ENCODE data around the gene CBX4. TPM values are rescaled to one million over a fixed set of nuclear protein-coding genes. Genes with fewer than 3 reads are reported as not detected.
A peak's percentile ranks its signal among the peaks of the same experiment; 100 is the strongest.

CBX4 gene
- total and polyA plus RNA-seq, 2 of the 4 experiments (the other 2 are of a cell fraction): 3.2 to 9.4 TPM

- intact Hi-C loops (cut with micrococcal nuclease) (no loop called here), dilution Hi-C loops (cut with HindIII; ENCODE audit: low sequenced_read_pairs, unreplicated experiment) (no loop called here), in situ Hi-C loops (cut with MboI; ENCODE audit: low sequenced_read_pairs) (loop anchor here (5.0 kb wide), 1 partner anchor 50 kb away; no protein-coding TSS in a partner anchor)
- DNase-seq: peak; percentile 33
- Histone ChIP-seq H3K36me3 (ENCODE audit: control insufficient read depth, insufficient read depth, low read length) (no peaks in the 10 kb centered on the region), H3K23ac (ENCODE audit: low read depth, low read length) (no peak overlapping the region), H3K9ac (ENCODE audit: low read depth, low read length) (no peak overlapping the region), H3K14ac (replicated peaks; ENCODE audit: low read depth, low read length) (no peak overlapping the region), H4K20me1 (ENCODE audit: insufficient read depth, low read length) (no peaks in the 10 kb centered on the region), H4K5ac (ENCODE audit: low read depth, low read length) (no peak overlapping the region), H2BK120ac (ENCODE audit: low read depth, low read length) (no peak overlapping the region), H2BK20ac (ENCODE audit: low read depth, low read length) (no peak overlapping the region), H2AK9ac (replicated peaks; ENCODE audit: low read depth, low read length, poor library complexity) (no peak overlapping the region), H3K56ac (ENCODE audit: extremely low read depth, insufficient read depth, low read length) (no peak overlapping the region), H3K4me2 (ENCODE audit: low read depth, low read length) (no peak overlapping the region), H2BK15ac (ENCODE audit: low read depth, low read length) (no peak overlapping the region), H3K27ac (ENCODE audit: insufficient read depth, low read length) (no peak overlapping the region), H3K9me1 (ENCODE audit: insufficient read depth, low read length) (no peaks in the 10 kb centered on the region), H4K91ac (ENCODE audit: insufficient read depth, low read depth, low read length) (no peak overlapping the region), H3K18ac (ENCODE audit: low read depth, low read length) (no peak overlapping the region), H3K4me3 (ENCODE audit: insufficient read depth, low read depth, low read length) (no peak overlapping the region), H3K79me1 (ENCODE audit: low read depth in 1 of 2, low read length in 2 of 2) (no peaks in the 10 kb centered on the region), H3K4me1 (ENCODE audit: control insufficient read depth, insufficient read depth, low read length) (no peaks in the 10 kb centered on the region), H3K4ac (ENCODE audit: low read depth, low read length) (no peak overlapping the region), H2BK5ac (ENCODE audit: low read depth, low read length, poor library complexity, severe bottlenecking) (no peak overlapping the region), H3K27me3 (ENCODE audit: control insufficient read depth, insufficient read depth, low read length) (peaks cover 40% of the 10 kb centered on the region), H2AK5ac (ENCODE audit: low read depth, low read length) (no peak overlapping the region), H4K8ac (ENCODE audit: low read depth in 2 of 2, low read length in 2 of 2) (no peak overlapping the region), H2AFZ (replicated peaks; ENCODE audit: low read length, poor library complexity) (no peak overlapping the region), H3K9me3 (ENCODE audit: control insufficient read depth, insufficient read depth, low read length) (no peaks in the 10 kb centered on the region)
- ATAC-seq (ENCODE audit: low read depth): no peak
- TF ChIP-seq NFE2L2 (IDR thresholded peaks at IDR 0.05; ENCODE audit: low read depth, low read length) (no peak), RCOR1 (IDR thresholded peaks at IDR 0.05; ENCODE audit: insufficient replicate concordance, low read length) (no peak), BHLHE40 (IDR thresholded peaks at IDR 0.05; ENCODE audit: low read depth, low read length) (no peak), FOS (IDR thresholded peaks at IDR 0.05; ENCODE audit: low read depth, low read length) (no peak), RFX5 (IDR thresholded peaks at IDR 0.05; ENCODE audit: low read depth, low read length) (no peak), MAFK (IDR thresholded peaks at IDR 0.05; ENCODE audit: low read depth, low read length) (no peak), MXI1 (IDR thresholded peaks at IDR 0.05; ENCODE audit: borderline replicate concordance, low read depth, low read length) (no peak), POLR2A (IDR thresholded peaks at IDR 0.05; ENCODE audit: low read depth, low read length) (no peak), RAD21 (IDR thresholded peaks at IDR 0.05; ENCODE audit: low read length) (no peak), CHD1 (IDR thresholded peaks at IDR 0.05; ENCODE audit: low read depth, low read length) (no peak), SMC3 (IDR thresholded peaks at IDR 0.05; ENCODE audit: low read depth, low read length) (no peak), USF2 (IDR thresholded peaks at IDR 0.05; ENCODE audit: low read depth, low read length) (no peak), MAZ (IDR thresholded peaks at IDR 0.05; ENCODE audit: borderline replicate concordance, low read depth, low read length) (no peak)
- TF ChIP-seq, protein P1, sequence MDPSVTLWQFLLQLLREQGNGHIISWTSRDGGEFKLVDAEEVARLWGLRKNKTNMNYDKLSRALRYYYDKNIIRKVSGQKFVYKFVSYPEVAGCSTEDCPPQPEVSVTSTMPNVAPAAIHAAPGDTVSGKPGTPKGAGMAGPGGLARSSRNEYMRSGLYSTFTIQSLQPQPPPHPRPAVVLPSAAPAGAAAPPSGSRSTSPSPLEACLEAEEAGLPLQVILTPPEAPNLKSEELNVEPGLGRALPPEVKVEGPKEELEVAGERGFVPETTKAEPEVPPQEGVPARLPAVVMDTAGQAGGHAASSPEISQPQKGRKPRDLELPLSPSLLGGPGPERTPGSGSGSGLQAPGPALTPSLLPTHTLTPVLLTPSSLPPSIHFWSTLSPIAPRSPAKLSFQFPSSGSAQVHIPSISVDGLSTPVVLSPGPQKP (IDR thresholded peaks at IDR 0.05; ENCODE audit: borderline replicate concordance, low read depth, low read length): no peak
- TF ChIP-seq, protein P2, sequence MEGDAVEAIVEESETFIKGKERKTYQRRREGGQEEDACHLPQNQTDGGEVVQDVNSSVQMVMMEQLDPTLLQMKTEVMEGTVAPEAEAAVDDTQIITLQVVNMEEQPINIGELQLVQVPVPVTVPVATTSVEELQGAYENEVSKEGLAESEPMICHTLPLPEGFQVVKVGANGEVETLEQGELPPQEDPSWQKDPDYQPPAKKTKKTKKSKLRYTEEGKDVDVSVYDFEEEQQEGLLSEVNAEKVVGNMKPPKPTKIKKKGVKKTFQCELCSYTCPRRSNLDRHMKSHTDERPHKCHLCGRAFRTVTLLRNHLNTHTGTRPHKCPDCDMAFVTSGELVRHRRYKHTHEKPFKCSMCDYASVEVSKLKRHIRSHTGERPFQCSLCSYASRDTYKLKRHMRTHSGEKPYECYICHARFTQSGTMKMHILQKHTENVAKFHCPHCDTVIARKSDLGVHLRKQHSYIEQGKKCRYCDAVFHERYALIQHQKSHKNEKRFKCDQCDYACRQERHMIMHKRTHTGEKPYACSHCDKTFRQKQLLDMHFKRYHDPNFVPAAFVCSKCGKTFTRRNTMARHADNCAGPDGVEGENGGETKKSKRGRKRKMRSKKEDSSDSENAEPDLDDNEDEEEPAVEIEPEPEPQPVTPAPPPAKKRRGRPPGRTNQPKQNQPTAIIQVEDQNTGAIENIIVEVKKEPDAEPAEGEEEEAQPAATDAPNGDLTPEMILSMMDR (conservative IDR thresholded peaks at IDR 0.05; ENCODE audit: low read depth, low read length): no peak
- ChIA-PET CTCF (no interaction called here), POLR2A (ENCODE audit: unreplicated experiment) (interaction anchor here (0.7 kb wide), 1 partner anchor 267 kb away, joined by 3 read pairs; no protein-coding TSS in a partner anchor)
- BruUV-seq (replicated peaks): no TSS peak
- 51% methylated on average over 2 of the region's 11 CpGs; no CpG with 5 or more reads in 1 of the 2 experiments for WGBS, 2 experiments (ENCODE audit: extremely low coverage in 2 of 2, insufficient read length in 1 of 2)
Measured at GRCh38 chr17:79866791-79867518, 27.7 kb upstream of the CBX4 start.

All from IMR-90 (cell line).